ENCODE data around the gene NECTIN1.
A peak's percentile ranks its signal among the peaks of the same experiment; 100 is the strongest.

Gene NECTIN1

DNA sequence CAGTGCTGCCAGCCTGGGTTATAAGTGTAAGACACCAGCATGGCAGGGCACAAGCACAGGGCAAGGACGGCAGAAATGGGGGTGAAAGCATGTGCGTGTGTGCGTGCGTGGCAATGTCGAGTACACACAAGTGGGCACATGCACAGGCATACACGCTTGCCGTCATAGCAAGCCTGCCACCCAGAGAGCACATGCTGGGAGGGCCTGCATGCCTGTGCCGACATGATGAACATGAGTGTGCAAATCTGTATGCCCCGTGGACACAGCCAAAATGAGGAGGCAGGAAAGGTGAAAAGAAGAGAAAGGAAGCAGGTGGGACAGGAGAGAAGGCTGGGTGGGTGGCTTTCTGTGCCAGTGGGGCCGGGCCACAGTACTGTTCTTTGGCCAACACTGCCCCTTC, 62.9 kb downstream of the NECTIN1 start:
- no peak for DNase-seq

DNA sequence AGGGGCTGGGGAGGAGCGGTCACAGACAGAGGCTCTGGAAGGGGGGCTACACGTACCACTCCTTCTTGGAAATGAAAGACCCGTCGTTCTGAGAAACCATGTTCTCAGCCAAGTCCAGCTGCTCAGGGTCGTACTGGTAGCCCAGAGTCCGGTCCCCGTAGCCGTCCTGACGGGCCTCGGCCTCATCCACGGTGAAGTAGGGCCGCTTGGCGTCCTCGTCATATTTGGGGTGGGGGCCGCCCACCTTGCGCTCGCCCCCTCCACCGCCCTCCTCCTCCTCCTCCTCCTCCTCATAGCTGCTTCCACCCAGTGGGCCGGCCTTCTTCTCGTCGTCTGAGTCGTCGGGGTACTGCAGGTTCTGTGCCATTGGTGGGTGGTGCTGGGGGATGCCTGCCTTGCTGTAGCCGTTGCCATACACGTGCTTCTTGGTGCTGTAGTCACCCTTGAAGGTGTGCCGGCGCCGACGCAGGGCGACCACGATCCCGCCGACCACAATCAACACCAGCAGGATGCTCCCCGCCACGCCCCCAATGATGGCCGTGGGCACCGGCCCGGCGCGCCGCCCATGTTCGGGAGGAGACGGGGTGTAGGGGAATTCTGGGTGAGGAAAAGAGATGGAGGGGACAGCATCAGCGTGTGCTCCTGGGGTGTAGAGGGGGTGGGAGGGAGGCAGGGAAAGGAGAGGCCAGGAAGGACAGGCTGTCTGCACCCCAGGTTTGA, 64.1 kb downstream of the NECTIN1 start:
- no peak for DNase-seq

DNA sequence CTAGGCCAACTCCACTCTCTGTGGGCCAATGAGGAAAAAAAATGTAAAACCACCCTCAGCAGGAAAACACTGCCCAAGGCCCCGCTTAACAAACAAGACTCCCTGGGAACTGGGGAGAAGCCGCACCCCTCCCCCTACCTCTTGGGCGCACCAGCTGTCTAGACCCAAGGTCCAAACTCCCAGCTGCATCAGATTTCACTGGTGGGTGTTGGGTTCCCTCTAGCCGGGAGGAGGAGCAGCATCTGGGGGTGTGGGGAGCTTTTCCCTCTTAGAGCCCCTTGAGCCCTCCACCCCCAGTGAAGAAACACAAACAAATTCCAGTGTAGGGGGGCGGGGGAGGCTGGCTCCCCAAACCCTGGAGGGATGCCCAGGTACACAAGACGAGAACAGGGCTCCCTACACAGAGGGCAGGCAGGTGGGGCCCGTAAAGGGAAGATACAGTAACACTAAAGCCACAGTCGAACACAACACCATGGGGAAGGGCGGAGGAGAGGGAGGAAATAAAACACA, 64.9 kb downstream of the NECTIN1 start:
- no peak for DNase-seq

DNA sequence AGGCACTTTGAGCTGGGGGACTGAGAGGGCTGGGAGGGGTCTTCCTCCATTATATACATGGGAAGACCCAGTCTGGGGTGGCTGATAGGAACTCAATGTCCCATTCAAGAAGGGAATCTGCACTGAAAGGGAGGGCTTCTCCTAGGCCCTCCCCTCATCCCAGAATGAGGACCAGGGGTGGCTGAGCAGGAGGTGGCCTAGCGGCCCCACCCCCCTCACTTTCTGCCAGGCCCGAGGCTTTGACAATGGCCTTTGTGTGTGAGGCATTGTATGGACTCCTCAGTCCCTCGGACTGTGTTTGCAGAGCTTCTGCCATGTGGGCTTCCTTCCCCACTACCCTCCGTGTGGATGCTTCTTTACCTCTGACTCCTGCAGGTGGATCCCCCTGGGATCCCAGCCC, 65.7 kb downstream of the NECTIN1 start:
- DNase-seq: no peak

DNA sequence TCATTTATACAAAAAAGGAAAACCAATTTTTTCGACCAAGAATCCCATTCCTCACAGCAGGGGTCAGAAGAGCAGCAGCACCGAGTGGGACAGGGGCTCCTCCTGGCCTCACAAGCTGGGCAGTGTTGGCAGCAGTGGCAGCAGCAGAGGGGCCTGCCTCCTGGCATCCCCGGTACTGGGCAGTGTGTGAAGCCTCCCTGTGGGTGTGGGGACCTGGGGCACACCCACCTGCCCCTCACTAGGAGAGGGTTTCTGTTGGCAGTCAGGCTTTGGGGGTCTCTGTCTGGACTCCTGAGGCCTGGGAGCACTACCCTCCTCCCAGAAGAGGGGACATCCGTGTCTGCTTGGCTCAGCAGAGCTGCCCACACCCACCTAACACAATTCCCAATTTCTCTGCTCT, 67.8 kb downstream of the NECTIN1 start:
- no peak for DNase-seq

DNA sequence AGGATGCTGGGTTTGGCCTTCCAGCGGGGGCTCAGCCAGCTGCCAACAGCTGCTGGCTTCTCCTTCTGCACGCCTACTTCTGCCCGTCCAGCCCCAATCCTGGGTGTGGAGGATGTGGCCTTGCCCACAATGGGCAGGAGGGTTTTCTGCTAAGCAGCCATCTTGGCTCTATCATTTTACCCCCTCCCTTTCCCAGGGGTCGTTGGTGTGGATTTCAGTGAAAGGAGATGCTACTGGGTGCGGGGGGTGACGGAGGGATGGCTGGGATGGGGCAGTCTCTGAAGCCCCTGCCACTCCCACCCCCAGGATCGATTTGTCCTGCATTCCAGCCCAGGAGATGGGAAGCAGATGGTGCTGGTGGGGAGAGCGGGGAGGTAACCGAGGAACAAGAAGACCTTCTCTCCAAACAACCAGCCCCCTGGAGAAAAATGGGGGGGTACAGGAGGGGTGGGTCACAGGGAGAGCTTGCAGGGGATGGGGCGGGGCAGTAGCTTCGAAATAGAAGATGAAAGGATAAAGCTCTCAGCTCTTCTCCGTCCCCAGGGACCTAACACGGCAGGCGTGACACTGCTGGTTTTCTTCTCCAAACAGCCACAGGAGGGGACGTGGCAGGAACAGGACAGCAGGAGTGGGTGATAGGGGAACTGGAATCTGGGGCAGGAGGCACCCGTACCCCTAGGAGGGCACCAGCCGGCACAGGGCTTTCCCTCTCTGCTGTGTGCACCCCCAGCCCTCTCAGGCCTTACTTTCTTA, 68.9 kb downstream of the NECTIN1 start:
- DNase-seq: no peak

DNA sequence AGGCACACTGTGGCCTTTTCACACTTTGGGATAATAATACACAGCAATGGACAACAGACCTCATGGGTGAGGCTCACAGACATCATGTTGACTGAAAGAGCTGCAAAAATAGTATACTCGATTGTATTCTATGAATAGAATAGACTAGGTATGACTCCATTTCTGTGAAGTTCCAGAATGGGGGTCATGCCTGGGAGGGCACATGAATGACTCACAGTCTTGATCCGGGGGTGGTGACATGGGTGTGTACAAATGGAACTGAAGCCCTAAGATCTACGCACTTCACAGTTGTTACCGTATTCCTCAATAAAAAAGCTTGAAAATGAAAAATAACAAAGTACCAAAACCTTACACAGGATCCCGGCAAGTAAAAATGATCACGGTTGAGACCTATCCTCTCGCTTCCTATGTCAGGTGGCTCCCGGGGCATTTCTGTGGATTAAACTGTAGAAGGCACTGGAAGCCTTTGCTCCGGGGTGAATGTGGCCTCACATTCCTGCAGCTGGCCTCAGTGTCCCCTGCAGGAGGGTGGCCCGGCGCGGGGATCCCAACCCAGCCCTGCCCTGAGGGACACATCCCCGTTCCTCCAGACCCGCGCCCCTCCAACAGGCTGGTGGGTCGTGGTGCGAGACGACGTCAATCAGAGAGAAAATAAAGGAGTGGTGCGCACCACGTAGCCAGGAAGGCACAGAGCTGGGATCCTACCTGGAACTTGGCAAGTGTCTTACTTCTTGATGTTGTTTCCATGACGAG, 75.9 kb downstream of the NECTIN1 start:
- no peak for DNase-seq

DNA sequence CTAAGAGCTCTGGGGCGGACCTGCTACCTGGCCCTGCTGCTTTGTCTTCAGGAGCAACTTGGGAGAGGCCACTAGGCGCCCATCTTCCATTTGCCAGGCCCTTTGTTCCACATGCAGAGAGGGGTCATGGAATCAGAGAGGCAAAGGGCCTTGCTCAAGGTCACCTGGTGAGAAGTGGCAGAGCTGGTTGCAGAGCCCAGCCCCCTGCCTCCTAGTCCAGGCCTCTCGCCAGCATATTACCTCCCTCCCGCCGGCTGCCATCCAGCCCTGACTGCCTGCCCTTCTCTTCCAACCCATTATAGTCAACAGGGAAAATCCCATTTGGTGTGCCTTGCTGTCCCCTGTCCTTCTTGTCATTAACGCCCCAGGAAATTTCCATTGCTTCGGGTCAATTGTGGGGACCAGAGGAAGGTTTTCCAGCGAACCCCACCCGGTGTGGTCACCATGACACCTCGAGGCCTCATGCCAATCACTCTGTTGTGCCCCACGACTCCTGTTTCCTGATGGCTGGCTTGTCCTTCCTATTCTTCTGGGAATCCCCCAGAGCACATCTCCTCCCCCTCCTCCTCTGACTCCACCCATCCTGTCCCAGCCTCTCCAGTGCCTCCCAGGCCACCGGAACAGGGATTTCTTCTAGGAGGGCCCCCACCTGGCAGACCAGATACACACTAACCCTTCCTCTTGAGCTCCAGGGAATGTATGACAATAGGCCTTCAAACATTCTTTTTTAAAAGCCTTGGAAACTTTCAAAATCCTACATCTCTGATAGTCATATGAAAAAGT, 77.0 kb downstream of the NECTIN1 start:
- DNase-seq: no peak

DNA sequence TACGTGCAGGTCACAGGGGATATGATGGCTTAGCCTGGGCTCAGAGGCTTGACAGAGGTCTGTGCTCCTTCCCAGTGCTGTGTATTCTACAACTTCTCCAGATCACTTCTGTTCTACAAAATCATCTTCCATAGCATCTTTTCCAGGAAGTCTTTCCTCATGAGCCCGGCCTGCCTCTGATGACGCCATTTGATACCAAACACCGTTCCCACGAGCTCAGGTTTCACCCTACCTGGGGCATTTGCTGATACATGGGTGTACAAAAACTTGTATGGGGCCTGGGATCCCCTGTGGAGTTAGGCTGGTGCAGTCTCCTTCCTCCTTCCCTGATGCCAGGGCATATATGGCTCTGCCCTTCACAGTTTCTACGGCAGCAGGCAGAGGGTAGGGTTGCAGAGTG, 78.7 kb downstream of the NECTIN1 start:
- DNase-seq: no peak

DNA sequence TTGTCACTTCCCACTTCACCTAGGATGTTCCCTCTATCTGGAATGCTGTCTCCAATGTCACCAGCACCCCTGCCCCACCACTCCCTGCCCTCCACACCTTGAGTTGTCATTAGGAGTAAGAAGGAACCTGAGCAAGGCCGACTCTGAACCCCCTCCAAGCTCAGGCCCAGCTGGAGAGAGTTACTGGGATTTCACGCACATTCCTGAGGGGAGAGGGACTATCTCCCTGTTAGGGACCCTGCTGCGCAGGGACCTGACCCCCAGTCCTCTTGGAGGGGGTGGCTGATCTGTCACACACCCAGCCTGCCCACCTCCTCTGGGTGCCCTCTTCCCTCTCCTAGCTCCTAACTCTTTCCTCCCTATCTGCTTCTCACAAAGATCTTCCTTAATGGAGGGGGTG, 81.7 kb downstream of the NECTIN1 start:
- DNase-seq: no peak

DNA sequence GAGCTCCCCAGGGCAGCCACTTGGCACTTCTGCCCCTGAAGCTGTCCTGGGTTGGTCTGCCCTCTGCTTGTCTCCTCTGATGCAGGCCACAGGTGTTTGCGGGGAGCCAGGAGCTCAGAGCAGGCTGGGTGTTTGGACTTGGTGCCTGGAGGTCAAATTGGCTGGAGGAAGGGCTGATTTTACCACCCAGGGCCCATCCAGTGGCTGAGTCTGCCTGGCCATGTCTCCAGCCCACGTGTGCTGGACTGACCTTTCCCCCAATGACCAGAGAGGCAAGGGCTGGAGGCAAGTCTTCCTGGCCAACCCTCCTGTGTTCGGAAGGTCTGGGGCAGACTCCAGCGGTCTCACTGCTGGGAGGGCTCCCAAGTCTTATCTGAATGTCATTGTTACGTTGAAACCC, 84.0 kb downstream of the NECTIN1 start:
- no peak for DNase-seq

DNA sequence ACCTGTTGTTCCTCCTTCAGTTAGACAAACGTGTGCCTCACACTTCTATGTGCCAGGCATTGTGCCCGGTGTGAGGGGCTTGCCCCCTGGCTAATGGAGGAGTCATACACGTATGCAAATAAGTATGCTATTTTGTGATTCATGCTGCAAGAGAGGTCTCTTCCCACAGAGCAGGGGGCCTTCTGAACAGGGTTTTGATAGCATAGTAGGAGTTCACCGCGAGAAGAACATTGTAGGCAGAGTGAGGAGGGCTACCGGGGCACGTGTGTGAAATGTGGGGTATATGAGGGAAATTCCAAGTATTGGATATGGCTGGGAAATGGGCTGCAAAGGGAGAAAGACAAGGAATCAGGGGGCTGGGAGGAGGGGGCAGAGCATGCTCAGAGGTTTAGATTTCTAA, 84.5 kb downstream of the NECTIN1 start:
- no peak for DNase-seq

DNA sequence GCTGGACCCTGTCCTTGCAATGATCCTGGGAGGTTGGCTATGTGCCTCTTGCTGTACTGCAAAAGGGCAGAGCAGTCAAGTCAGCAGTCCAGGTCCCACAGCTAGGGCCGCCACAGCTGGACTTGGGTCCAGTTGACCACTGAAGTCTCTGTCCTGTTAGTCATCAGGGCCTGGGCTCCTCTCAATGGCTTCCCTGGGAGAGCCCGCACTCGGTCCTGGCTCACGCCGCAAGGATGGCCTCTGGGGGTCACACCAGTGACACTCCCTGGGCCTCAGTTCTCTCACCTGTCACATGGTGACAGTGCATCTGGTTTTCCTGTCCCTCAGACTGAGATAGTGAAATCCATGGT, 85.1 kb downstream of the NECTIN1 start:
- no peak for DNase-seq

DNA sequence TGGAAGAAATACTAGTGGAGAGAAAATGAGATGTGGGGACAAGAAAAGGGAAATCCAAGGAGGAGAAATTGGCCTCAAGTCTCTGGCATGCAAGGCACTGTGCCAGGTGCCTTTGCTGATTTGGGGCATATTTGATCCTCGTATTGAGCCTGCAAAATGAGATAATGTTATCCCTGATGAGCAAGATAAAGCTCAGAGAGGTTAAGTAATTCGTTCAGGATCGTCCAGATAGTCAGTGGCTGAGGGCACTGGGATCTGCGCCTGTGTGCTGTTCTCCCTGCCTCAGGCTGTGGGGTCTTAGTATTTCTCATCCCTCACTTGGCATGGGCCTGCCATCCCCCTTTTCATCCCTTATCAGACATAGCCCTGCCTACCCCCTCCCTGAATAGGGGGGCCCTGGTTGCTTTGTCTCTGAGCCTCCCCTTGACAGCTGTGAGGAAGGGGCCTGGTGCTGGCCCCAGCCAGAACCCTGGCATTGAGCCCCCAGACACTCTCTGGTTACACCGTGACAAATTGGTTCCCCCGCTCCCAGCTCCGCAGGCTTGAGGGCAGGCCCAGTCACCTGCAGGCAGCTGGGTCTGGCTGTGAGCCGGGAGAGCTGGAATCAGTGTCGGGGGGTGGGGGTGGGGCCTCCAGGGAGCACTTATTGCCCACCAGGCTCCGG, 85.7 kb downstream of the NECTIN1 start:
- DNase-seq: no peak

DNA sequence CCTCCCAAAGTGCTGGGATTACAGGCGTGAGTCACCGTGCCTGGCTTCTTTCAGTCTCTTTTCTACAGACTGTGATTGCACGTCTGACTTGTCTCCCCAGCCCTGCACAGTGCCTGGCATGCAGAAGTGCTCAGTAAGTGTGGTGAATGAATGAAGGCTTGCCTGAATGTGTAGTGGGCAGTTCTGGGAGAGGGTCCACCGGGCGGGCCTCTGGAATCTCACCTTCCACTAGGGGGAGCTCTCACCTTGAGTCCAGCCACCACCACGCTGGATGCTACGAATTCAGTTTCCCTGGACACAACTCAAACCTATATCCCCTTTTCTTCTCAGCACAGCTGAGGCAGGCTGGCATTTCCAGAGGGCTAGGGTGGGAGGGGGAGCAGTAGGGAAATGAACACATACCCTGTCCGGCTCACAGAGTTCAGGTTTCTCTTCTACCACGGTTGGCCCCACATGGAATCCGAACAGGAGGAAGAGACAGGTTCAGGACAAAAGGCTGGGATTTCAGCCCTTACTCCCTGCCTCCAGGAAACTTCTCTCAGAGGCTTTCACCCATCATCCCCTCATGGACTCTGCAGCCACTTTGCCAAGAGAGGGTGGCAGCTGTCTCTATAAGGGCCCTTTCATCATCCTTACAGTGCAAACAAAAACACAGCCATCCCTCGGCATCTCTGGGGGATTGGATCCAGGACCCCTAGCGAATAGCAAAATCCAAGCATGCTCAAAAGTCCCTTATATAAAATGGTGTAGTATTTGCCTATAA, 86.8 kb downstream of the NECTIN1 start:
- peak; percentile 3 for DNase-seq

DNA sequence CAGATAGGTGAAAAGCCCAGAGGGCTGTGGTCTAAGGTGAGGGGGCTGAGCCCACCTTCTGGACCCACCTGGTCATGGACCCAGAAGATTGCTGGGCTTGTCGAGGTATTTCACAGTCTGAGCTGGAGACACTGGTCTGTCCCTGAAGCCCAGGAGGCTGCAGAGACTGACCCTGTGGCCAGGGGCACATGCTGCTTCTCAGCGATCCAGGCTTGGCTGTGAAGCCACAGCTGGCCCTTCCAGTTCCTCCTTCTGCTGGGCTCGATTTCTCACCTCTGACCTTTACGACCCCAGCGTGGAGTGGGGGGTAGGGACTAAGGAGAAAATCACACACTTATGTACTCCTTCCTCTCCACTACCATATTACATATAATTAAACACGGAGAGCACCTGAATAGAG, 88.5 kb downstream of the NECTIN1 start:
- no peak for DNase-seq

DNA sequence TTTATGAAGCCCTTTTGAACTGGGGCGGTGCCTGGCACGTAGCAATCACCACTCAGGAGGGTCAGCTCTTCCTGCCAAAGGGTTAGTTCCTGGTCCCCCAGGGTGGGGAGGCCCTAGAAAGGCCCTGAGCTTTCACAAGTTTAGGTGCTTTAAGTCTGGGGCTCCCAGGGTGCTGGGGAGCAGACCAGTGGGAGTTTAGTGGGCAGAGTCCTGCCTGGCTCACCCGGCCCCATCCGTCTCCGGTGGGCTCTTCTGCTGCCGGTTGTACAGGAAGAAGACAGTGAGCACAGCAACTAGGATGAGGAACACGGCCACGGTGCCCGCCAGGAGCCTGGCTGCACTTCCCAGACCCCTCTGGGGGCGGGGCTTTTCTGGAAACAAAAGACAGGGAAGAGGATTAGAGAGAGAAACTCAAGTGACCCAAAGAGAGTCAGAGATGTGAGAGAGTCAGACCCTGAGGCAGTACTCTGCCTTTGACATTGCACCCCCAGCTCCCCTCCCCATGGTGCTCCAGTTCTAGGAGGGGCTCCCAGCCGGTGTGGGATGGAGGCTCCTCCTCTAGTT, 89.3 kb downstream of the NECTIN1 start:
- DNase-seq: no peak

DNA sequence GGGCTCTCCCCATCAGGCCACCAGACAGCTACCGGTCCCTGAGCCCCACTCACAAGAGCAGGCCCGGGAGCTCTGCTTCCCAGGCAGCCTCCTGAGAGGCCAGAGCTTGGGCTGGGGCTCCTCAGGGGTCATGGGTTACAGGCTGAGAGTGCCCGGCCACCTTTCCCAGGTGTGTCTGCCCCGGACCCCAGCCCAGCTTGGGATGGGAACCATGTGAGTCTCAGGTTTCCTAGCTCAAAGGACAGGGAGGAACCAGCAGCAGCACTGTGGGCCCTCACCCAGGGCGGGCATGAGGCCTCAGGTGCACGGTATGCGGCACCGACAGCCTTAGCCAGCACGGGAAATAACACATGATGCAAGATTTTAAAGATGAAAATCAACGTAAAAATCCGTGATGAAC, 90.1 kb downstream of the NECTIN1 start:
- no peak for DNase-seq

DNA sequence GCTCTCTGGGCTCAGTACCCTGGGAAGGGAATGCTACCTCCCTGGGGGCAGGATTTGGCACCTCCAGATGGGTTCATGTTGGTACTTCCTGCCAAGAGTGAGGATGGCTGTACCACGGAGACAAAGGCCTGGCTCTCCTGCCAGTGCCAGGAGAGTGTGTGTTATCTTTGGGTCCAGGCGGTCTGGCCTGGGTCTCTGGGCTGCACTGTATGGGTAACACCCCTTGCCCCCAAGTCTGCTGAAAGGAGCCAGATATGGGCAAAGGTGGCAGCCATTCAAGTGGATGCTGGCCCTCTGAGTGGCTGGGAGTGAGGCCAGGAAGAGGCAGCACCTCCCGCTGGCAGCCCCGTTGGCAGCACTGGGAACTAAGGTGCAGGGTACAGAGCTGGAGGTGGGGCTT, 91.5 kb downstream of the NECTIN1 start:
- DNase-seq: no peak

DNA sequence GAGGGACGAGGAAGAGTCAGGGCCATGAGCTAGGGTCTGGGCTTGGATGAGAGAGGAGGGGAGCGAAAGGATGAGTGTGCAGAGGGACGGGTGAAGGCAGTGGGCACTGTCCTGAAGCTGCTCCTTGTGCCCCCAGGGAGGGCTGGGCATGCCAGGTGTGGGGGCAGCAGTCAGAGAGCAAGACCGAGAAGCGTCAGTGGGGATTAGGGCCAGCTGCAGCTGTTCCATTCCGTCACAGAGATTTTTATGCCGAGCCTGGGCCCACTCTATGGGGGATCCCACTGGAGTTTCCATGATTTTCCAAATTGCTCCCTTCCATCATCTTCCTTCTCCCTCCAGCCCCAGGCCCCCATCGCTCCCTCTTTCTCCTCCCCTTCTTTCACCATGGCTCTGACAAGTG, 93.2 kb downstream of the NECTIN1 start:
- DNase-seq: no peak

DNA sequence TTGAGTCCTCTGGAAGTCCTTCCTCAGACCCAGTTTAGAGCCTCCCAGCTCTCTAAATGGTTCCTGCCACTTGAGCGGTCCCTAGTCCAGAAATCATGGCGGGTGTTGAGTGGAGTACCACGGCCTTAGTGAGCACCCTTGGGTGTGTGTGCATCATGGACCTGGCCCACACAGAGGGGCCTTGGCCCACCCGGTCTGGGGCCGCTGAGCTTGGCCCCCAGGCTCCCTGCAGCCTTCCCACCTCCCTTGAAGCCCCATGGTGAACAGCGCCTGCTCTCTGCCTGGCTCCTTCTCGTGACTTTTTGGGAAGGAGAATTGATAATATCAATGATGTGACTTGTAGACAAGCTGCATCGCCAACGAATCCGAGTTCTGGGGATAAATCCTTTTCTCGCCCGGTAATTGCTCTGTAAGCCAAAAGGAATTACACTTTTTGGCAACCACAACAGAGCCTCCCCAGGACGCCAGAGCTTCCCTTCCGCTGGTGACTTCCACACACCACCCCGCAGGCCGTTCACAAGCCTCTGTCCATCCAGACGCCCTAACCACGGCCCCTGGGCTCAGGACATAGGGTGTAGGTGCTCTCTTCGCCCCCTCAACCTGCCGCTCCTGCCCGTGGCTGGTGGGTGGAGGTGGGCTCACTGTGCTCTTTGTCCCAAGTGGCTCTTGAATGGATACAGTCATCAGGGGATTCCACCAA, 93.8 kb downstream of the NECTIN1 start:
- no peak for DNase-seq

All from stimulated activated CD4-positive, alpha-beta T cell treated with anti-CD3 and anti-CD28 coated beads, Interleukin-2, amount 100 ng/mL, for 48 hours (primary cell).